ENCODE results near the gene ZNF17. TPM values are rescaled to one million over a fixed set of nuclear protein-coding genes. Genes with fewer than 3 reads are reported as not detected.

Gene ZNF17
- total and polyA plus RNA-seq, 5 donors from 2014 or later, result 2.9 to 9.7 (median 5.6) TPM

DNA sequence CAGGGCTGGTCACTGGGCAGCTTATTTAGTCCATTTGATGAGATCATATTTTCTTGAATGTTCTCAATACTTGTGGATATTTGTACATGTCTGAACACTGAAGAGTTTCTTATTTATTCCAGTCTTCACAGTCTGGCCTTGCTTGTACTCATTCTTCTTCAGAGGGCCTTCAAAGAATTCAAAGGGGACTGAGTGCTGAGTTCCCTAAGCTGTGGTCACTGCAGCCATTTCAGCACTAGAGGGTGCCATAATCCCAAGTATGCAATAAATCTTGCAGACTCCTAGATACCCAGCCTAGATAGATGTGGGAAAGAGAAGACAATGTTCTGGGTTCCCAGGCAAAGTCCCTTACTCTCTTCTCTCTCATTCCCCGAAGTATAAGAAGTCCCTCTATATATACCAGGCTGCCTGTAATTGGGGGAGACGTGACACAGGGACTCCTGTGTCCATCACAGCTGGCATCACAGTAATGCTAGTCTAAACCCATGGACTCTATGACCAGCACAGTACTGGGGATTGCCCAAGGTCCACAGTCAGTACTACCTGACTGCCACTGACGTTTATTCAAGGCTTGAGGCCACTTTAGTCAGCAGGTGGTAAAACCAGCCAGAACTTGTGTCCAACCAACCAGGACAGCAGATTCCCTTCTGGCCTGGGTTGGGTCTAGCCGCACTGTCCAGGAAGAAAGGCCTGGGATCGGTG is 54.9 kb downstream of the ZNF17 start:
- no peaks in the 10 kb centered on the region for H3K4me1 ChIP-seq (ENCODE audit: control insufficient read depth, insufficient read depth, low read length, poor library complexity, severe bottlenecking)
- no peak for ATAC-seq (ENCODE audit: low read depth in 2 of 2)
- Mint-ChIP-seq H3K4me1 (no peaks in the 10 kb centered on the region), H3K27ac (no peak overlapping the region), H3K9me3 (peaks cover 3 to 61% (median 22%) of the 10 kb centered on the region in 7 donors), H3K27me3 (no peaks in the 10 kb centered on the region), H3K36me3 (peaks cover 9% of the 10 kb centered on the region), H3K4me3 (no peak overlapping the region)
- peaks cover 50 to 53% of the 10 kb centered on the region in 2 experiments for H3K9me3 ChIP-seq (ENCODE audit: control insufficient read depth in 2 of 2, low read length in 2 of 2)
- peak in 2 of 3 donors; percentile 17 to 57 for DNase-seq
- H3K27ac ChIP-seq (ENCODE audit: insufficient read depth, low read length, poor library complexity, severe bottlenecking), result no peak overlapping the region
- no peaks in the 10 kb centered on the region for H3K36me3 ChIP-seq (ENCODE audit: control insufficient read depth, insufficient read depth, low read length)
- no peak overlapping the region for H3K4me3 ChIP-seq (ENCODE audit: low read depth, low read length)
- H3K27me3 ChIP-seq (ENCODE audit: control insufficient read depth, insufficient read depth, low read length), result no peaks in the 10 kb centered on the region

DNA sequence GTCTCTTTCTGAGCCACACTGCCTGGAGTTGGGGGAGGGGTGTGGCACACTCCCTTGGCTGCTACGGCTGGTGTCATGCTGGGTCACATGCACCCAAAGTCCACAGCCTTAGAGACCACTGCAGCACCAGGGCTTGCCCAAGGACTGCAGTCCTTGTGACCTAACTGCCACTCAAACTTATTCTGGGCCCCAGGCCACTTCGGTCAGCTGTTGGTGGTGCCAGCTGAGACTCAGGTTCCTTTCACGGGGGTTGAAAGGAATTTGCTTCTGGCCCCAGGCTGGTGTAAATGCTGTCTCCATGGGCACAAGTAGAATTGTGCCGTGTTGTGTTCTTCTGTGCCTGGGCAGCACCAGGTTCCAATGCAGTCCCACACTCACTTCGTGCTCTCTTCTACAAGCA is 55.5 kb downstream of the ZNF17 start:
- Histone ChIP-seq H3K36me3 (ENCODE audit: control insufficient read depth, insufficient read depth, low read length) (no peaks in the 10 kb centered on the region), H3K27ac (ENCODE audit: insufficient read depth, low read length, poor library complexity, severe bottlenecking) (no peak overlapping the region), H3K27me3 (ENCODE audit: control insufficient read depth, insufficient read depth, low read length) (no peaks in the 10 kb centered on the region), H3K9me3 (ENCODE audit: control insufficient read depth in 2 of 2, low read length in 2 of 2) (peaks cover 55 to 57% of the 10 kb centered on the region in 2 experiments), H3K4me1 (ENCODE audit: control insufficient read depth, insufficient read depth, low read length, poor library complexity, severe bottlenecking) (no peaks in the 10 kb centered on the region), H3K4me3 (ENCODE audit: low read depth, low read length) (no peak overlapping the region)
- ATAC-seq (ENCODE audit: low read depth in 2 of 2), result no peak
- H3K4me1 Mint-ChIP-seq, result no peaks in the 10 kb centered on the region
- peaks cover 12% of the 10 kb centered on the region for H3K36me3 Mint-ChIP-seq
- no peak overlapping the region for H3K27ac Mint-ChIP-seq
- peaks cover 4 to 61% (median 20%) of the 10 kb centered on the region in 7 donors for H3K9me3 Mint-ChIP-seq
- DNase-seq, result no peak
- no peak overlapping the region for H3K4me3 Mint-ChIP-seq
- no peaks in the 10 kb centered on the region for H3K27me3 Mint-ChIP-seq

Other genes starting within 250 kb of the ZNF17 start
- not detected for gene DUXA, start 243.7 kb upstream of the ZNF17 start, total RNA-seq
- not detected for gene DUXA, start 243.7 kb upstream of the ZNF17 start, polyA plus RNA-seq
- 35.9 TPM for gene ZNF264, start 219.7 kb upstream of the ZNF17 start, total RNA-seq
- 10 to 100 TPM; 12.9 to 25.4 (median 18.1) TPM for gene ZNF264, start 219.7 kb upstream of the ZNF17 start, polyA plus RNA-seq
- 0.69 TPM for gene AURKC, start 180.1 kb upstream of the ZNF17 start, total RNA-seq
- under 1 TPM in 1 of 4 donors, not detected in 3; 0.22 TPM for gene AURKC, start 180.1 kb upstream of the ZNF17 start, polyA plus RNA-seq
- 30.7 TPM for gene ZNF805, start 170.5 kb upstream of the ZNF17 start, total RNA-seq
- 1 to 10 TPM; 1.9 to 6.6 (median 4.0) TPM for gene ZNF805, start 170.5 kb upstream of the ZNF17 start, polyA plus RNA-seq
- 68.5 TPM for gene ZNF460, start 130.7 kb upstream of the ZNF17 start, total RNA-seq
- 1 to 10 TPM; 3.0 to 9.5 (median 5.3) TPM for gene ZNF460, start 130.7 kb upstream of the ZNF17 start, polyA plus RNA-seq
- 4.5 TPM for gene ZNF543, start 90.7 kb upstream of the ZNF17 start, total RNA-seq
- 1 to 10 TPM; 2.6 to 6.6 (median 4.5) TPM for gene ZNF543, start 90.7 kb upstream of the ZNF17 start, polyA plus RNA-seq
- 6.8 TPM for gene ZNF304, start 59.9 kb upstream of the ZNF17 start, total RNA-seq
- 1 to 10 TPM; 1.9 to 4.4 (median 2.8) TPM for gene ZNF304, start 59.9 kb upstream of the ZNF17 start, polyA plus RNA-seq
- gene TRAPPC2B, start 47.6 kb upstream of the ZNF17 start, total RNA-seq, result 11.4 TPM
- 10 to 100 TPM; 23.0 to 28.6 (median 25.3) TPM for gene TRAPPC2B, start 47.6 kb upstream of the ZNF17 start, polyA plus RNA-seq
- gene ZNF547, start 47.6 kb upstream of the ZNF17 start, total RNA-seq, result 2.1 TPM
- 1 to 10 TPM in 2 of 4 donors, under 1 TPM in 1, not detected in 1; 0.77 to 1.9 (median 1.5) TPM for gene ZNF547, start 47.6 kb upstream of the ZNF17 start, polyA plus RNA-seq
- gene ZNF548, start 21.3 kb upstream of the ZNF17 start, total RNA-seq, result 75.9 TPM
- gene ZNF548, start 21.3 kb upstream of the ZNF17 start, polyA plus RNA-seq, result 10 to 100 TPM; 14.6 to 21.7 (median 17.7) TPM
- gene ZNF749, start 24.2 kb downstream of the ZNF17 start, total RNA-seq, result 5.1 TPM
- 10 to 100 TPM in 1 of 4 donors, 1 to 10 TPM in 3; 6.2 to 10.9 (median 8.2) TPM for gene ZNF749, start 24.2 kb downstream of the ZNF17 start, polyA plus RNA-seq
- gene VN1R1, start 46.0 kb downstream of the ZNF17 start, total RNA-seq, result 0.15 TPM
- gene VN1R1, start 46.0 kb downstream of the ZNF17 start, polyA plus RNA-seq, result under 1 TPM in 1 of 4 donors, not detected in 3; 0.10 TPM
- 0.74 TPM for gene ZNF772, start 66.4 kb downstream of the ZNF17 start, total RNA-seq
- 1 to 10 TPM in 3 of 4 donors, under 1 TPM in 1; 0.09 to 4.2 (median 3.4) TPM for gene ZNF772, start 66.4 kb downstream of the ZNF17 start, polyA plus RNA-seq
- gene ZNF419, start 76.6 kb downstream of the ZNF17 start, total RNA-seq, result 8.9 TPM
- gene ZNF419, start 76.6 kb downstream of the ZNF17 start, polyA plus RNA-seq, result 10 to 100 TPM in 1 of 4 donors, 1 to 10 TPM in 3; 5.9 to 11.0 (median 8.3) TPM
- gene ZNF773, start 88.8 kb downstream of the ZNF17 start, total RNA-seq, result 7.2 TPM
- 10 to 100 TPM in 3 of 4 donors, 1 to 10 TPM in 1; 7.0 to 11.3 (median 10.6) TPM for gene ZNF773, start 88.8 kb downstream of the ZNF17 start, polyA plus RNA-seq
- 5.2 TPM for gene ZNF549, start 116.2 kb downstream of the ZNF17 start, total RNA-seq
- gene ZNF549, start 116.2 kb downstream of the ZNF17 start, polyA plus RNA-seq, result 1 to 10 TPM; 4.3 to 9.2 (median 7.7) TPM
- gene ZNF550, start 148.7 kb downstream of the ZNF17 start, total RNA-seq, result 10.2 TPM
- gene ZNF550, start 148.7 kb downstream of the ZNF17 start, polyA plus RNA-seq, result 10 to 100 TPM in 2 of 4 donors, 1 to 10 TPM in 2; 5.8 to 18.7 (median 9.4) TPM
- 4.4 TPM for gene ZNF416, start 167.8 kb downstream of the ZNF17 start, total RNA-seq
- 1 to 10 TPM; 4.1 to 9.5 (median 6.1) TPM for gene ZNF416, start 167.8 kb downstream of the ZNF17 start, polyA plus RNA-seq
- 3.4 TPM for gene ZIK1, start 173.0 kb downstream of the ZNF17 start, total RNA-seq
- gene ZIK1, start 173.0 kb downstream of the ZNF17 start, polyA plus RNA-seq, result 10 to 100 TPM in 1 of 4 donors, 1 to 10 TPM in 3; 5.6 to 10.2 (median 8.2) TPM
- gene ZNF530, start 188.7 kb downstream of the ZNF17 start, total RNA-seq, result 1.5 TPM
- gene ZNF530, start 188.7 kb downstream of the ZNF17 start, polyA plus RNA-seq, result 1 to 10 TPM; 4.8 to 7.8 (median 7.4) TPM
- gene ZNF134, start 203.1 kb downstream of the ZNF17 start, total RNA-seq, result 17.4 TPM
- 10 to 100 TPM in 3 of 4 donors, 1 to 10 TPM in 1; 9.8 to 14.2 (median 11.8) TPM for gene ZNF134, start 203.1 kb downstream of the ZNF17 start, polyA plus RNA-seq
- gene ZNF211, start 222.0 kb downstream of the ZNF17 start, total RNA-seq, result 23.9 TPM
- 10 to 100 TPM; 19.4 to 22.8 (median 22.1) TPM for gene ZNF211, start 222.0 kb downstream of the ZNF17 start, polyA plus RNA-seq

All from CD4-positive, CD25-positive, alpha-beta regulatory T cell (primary cell).